Smooth muscle cell (in vitro differentiated cells): Measurements from ENCODE around the gene CCNY. TPM values are rescaled to one million over a fixed set of nuclear protein-coding genes. Genes with fewer than 3 reads are reported as not detected.

Source experiments
- DNase-seq: peaks from one replicate; lab custom pipeline; 2025; ENCODE audit not compliant: unreplicated experiment; lab: John Stamatoyannopoulos, UW
- H2AFZ ChIP-seq: fragments of 200-600 bp; sonication (generic); 2 replicates; pipeline ENCODE4 v1.6.0; 2016; ENCODE audit warnings: antibody characterized with exemption, low read depth, mild to moderate bottlenecking
- H3F3A ChIP-seq: fragments of 200-600 bp; sonication (generic); 2 replicates; pipeline ENCODE4 v1.6.0; 2017; ENCODE audit warnings: antibody characterized with exemption, low read depth
- H3K27ac ChIP-seq: fragments of 200-600 bp; sonication (generic); 2 replicates; pipeline ENCODE4 v1.5.1; 2016; ENCODE audit warnings: low read depth, mild to moderate bottlenecking
- H3K27me3 ChIP-seq: fragments of 200-600 bp; sonication (generic); 2 replicates; pipeline ENCODE4 v1.6.1; 2016; ENCODE audit warnings: low read depth, mild to moderate bottlenecking
- H3K36me3 ChIP-seq: fragments of 200-600 bp; sonication (generic); 2 replicates; pipeline ENCODE4 v1.5.1; 2016; ENCODE audit warnings: low read depth
- H3K4me1 ChIP-seq: fragments of 200-600 bp; sonication (generic); 2 replicates; pipeline ENCODE4 v1.5.1; 2016; ENCODE audit warnings: low read depth
- H3K4me2 ChIP-seq: fragments of 200-600 bp; sonication (generic); 2 replicates; pipeline ENCODE4 v1.6.0; 2016; ENCODE audit warnings: mild to moderate bottlenecking
- H3K4me3 ChIP-seq: fragments of 200-600 bp; sonication (generic); 2 replicates; pipeline ENCODE4 v1.5.1; 2016; ENCODE audit warnings: mild to moderate bottlenecking
- H3K79me2 ChIP-seq: fragments of 200-600 bp; sonication (generic); 2 replicates; pipeline ENCODE4 v1.6.0; 2016; ENCODE audit warnings: low read depth, mild to moderate bottlenecking
- H3K9ac ChIP-seq: fragments of 200-600 bp; sonication (generic); 2 replicates; pipeline ENCODE4 v1.6.0; 2016; ENCODE audit warnings: low read depth
- H3K9me3 ChIP-seq: fragments of 200-600 bp; sonication (generic); replicated peaks from 2 replicates; pipeline ENCODE4 v1.5.1; 2016; ENCODE audit warnings: low read depth
- H4K20me1 ChIP-seq: fragments of 200-600 bp; sonication (generic); 2 replicates; pipeline ENCODE4 v1.6.0; 2016; ENCODE audit warnings: low read depth
- WGBS: methylation state at CpG from one replicate; pipeline ENCODE4 v1.1.7; 2016; ENCODE audit warnings: low lambda C conversion rate; 5-methylcytosine and 5-hydroxymethylcytosine counted together
- polyA plus RNA-seq: library from polyadenylated mRNA; unstranded; fragments of >200 nt; fragmentation: Nextera tagmentation; extraction: Ambion mirVana; gene quantifications from 2 replicates; pipeline ENCODE4 v1.2.1, GENCODE V29; 2016
- total RNA-seq: library from RNA; depleted of rRNA; stranded (reverse); fragments of >200 nt; gene quantifications from 2 replicates; pipeline ENCODE4 v1.2.3, GENCODE V29; 2014
- TF ChIP-seq, protein P1 (sequence below): fragments of 200-600 bp; sonication (generic); IDR thresholded peaks from 2 replicates; pipeline ENCODE4 v1.5.1; 2017; ENCODE audit warnings: borderline replicate concordance, mild to moderate bottlenecking, antibody characterized with exemption; ENCODE audit not compliant: insufficient read depth, poor library complexity, severe bottlenecking

Gene CCNY
- total and polyA plus RNA-seq, 2 experiments from 2014 or later, result 46.9 to 57.5 TPM

DNA sequence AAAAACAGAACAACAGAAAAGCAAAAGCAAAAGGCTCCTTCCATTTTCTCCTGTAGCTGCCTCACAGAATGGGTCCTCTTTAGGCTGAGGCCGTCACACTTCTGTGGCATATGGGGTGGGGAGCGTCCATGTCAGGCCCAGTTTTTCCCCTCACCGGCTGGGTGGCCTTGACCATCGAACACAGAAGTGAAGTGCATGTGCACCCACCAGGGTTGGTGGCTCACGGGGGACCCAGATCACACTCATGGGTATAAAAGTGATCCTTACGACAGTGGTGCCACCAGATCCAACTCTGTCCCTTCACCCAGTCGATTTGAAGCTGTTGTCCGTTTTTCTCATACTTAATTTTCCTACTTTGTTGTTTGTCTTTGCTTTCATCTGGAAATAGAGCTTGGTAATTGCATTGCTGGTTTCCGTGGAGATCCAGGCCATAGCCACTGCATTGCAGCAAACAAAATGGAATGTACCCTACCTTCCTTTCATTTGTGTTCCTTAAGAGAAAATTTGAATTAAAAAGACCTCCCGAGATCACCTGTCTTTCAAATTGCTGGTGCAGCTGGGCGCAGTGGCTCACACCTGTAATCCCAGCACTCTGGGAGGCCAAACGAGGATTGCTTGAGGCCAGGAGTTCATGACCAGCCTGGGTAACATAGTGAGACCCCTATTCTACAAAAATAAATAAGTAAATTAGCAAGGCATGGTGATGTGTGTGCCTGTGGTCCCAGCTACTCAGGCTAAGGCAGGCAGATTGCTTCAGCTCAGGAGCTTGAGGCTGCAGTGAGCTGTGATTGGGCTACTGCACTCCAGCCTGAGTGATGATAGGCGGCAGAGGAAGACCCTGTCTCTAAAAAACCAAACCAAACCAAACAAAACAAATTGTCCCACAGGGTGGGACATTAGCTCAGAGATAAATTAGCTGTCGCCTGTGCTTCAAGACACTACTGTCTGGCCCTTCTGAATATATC, 258.1 kb downstream of the CCNY start:
- H3K9ac ChIP-seq, result no peak overlapping the region
- H3K27me3 ChIP-seq, result no peaks in the 10 kb centered on the region
- no peaks in the 10 kb centered on the region for H3K9me3 ChIP-seq
- H3K4me1 ChIP-seq, result no peaks in the 10 kb centered on the region
- H3K36me3 ChIP-seq, result no peaks in the 10 kb centered on the region
- DNase-seq, result no peak
- no peak overlapping the region for H2AFZ ChIP-seq
- TF ChIP-seq, protein P1, sequence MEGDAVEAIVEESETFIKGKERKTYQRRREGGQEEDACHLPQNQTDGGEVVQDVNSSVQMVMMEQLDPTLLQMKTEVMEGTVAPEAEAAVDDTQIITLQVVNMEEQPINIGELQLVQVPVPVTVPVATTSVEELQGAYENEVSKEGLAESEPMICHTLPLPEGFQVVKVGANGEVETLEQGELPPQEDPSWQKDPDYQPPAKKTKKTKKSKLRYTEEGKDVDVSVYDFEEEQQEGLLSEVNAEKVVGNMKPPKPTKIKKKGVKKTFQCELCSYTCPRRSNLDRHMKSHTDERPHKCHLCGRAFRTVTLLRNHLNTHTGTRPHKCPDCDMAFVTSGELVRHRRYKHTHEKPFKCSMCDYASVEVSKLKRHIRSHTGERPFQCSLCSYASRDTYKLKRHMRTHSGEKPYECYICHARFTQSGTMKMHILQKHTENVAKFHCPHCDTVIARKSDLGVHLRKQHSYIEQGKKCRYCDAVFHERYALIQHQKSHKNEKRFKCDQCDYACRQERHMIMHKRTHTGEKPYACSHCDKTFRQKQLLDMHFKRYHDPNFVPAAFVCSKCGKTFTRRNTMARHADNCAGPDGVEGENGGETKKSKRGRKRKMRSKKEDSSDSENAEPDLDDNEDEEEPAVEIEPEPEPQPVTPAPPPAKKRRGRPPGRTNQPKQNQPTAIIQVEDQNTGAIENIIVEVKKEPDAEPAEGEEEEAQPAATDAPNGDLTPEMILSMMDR, result no peak
- no peaks in the 10 kb centered on the region for H4K20me1 ChIP-seq
- no peak overlapping the region for H3K4me3 ChIP-seq
- no peak overlapping the region for H3K4me2 ChIP-seq
- WGBS, result 61% methylated on average over 14 of the region's 14 CpGs
- no peaks in the 10 kb centered on the region for H3K79me2 ChIP-seq
- no peak overlapping the region for H3K27ac ChIP-seq
- H3F3A ChIP-seq, result no peaks in the 10 kb centered on the region

GRCh38 chr10:35595106-35595505, 258.8 kb downstream of the CCNY start:
- Histone ChIP-seq H3K27me3 (no peaks in the 10 kb centered on the region), H2AFZ (no peak overlapping the region), H3K36me3 (no peaks in the 10 kb centered on the region), H3K9me3 (no peaks in the 10 kb centered on the region), H3K9ac (no peak overlapping the region), H3K27ac (no peak overlapping the region), H4K20me1 (no peaks in the 10 kb centered on the region), H3K79me2 (no peaks in the 10 kb centered on the region), H3F3A (no peaks in the 10 kb centered on the region), H3K4me2 (no peak overlapping the region), H3K4me3 (no peak overlapping the region), H3K4me1 (no peaks in the 10 kb centered on the region)
- no peak for DNase-seq
- TF ChIP-seq, protein P1, result no peak
- 37% methylated on average over 3 of the region's 3 CpGs for WGBS

GRCh38 chr10:35598379-35598778, 262.1 kb downstream of the CCNY start:
- DNase-seq, result no peak
- H3K79me2 ChIP-seq, result no peaks in the 10 kb centered on the region

More at GRCh38 chr10:35598379-35598778, 262.1 kb downstream of the CCNY start:
- Histone ChIP-seq H4K20me1 (no peaks in the 10 kb centered on the region), H3F3A (no peaks in the 10 kb centered on the region), H3K9me3 (no peaks in the 10 kb centered on the region), H3K4me2 (no peak overlapping the region), H3K36me3 (no peaks in the 10 kb centered on the region), H3K9ac (no peak overlapping the region), H3K4me3 (no peak overlapping the region), H3K27ac (no peak overlapping the region), H2AFZ (no peak overlapping the region), H3K27me3 (no peaks in the 10 kb centered on the region), H3K4me1 (no peaks in the 10 kb centered on the region)
- 61% methylated on average over 6 of the region's 6 CpGs for WGBS
- TF ChIP-seq, protein P1, result peak; percentile 40
